GM06990 (cell line): ENCODE data around the gene CUL3.

Experiments used
- DNase-seq: peaks from one replicate; pipeline ENCODE4 v3.0.0-alpha.2; 2011; ENCODE audit not compliant: insufficient read length; ENCODE audit errors: extremely low read depth
- H3K27me3 ChIP-seq: replicated peaks from 2 replicates; pipeline ENCODE4 v1.6.0; 2011; ENCODE audit warnings: low read length; ENCODE audit not compliant: control insufficient read depth, insufficient read depth
- H3K36me3 ChIP-seq: 2 replicates; pipeline ENCODE4 v1.5.1; 2011; ENCODE audit warnings: low read length; ENCODE audit not compliant: control insufficient read depth, insufficient read depth
- H3K4me3 ChIP-seq: replicated peaks from 2 replicates; pipeline ENCODE4 v1.5.1; 2011; ENCODE audit warnings: low read depth, mild to moderate bottlenecking, control low read depth, low read length
- CTCF ChIP-seq: IDR thresholded peaks from 2 replicates; pipeline ENCODE4 v1.5.1; 2011; ENCODE audit warnings: low read length, control low read depth, mild to moderate bottlenecking, inconsistent platforms; ENCODE audit not compliant: insufficient read depth, poor library complexity, severe bottlenecking

The CUL3 gene

DNA sequence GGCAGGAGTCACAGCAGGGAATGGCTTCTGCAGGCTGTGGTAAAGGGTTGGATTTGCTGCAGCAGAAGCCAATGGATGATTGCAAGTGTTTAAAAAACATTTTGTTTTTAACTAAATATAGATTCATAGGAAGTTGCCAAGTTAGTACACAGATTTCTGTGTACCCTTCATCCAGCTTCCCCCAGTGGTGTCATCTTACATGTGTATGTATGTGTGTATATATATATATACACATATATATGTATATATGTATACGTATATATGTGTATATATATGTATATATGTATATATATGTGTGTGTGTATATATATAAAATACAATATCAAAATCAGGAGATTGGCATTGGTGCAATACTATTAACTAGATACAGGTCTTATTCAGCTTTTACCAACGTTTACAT is 164.1 kb downstream of the CUL3 start:
- DNase-seq: no peak
- Histone ChIP-seq H3K36me3 (no peaks in the 10 kb centered on the region), H3K4me3 (no peak overlapping the region), H3K27me3 (no peaks in the 10 kb centered on the region)
- TF ChIP-seq CTCF: no peak
